Testis (tissue), 2 donors: ENCODE data around the gene IPP.

Experiments
- CTCF ChIP-seq, 3 experiments: fragments of 450-650 bp in 2 of 3; fragments of 200-600 bp in 1 of 3; sonication (generic) in 1 of 3; IDR thresholded peaks; one replicate each; pipeline ENCODE4 v1.5.1; 2016 to 2019; ENCODE audit warnings: antibody characterized with exemption in 3 of 3, mild to moderate bottlenecking in 2 of 3, moderate library complexity in 1 of 3
- POLR2A ChIP-seq: fragments of 450-650 bp; IDR thresholded peaks from one replicate; pipeline ENCODE4 v1.6.1; 2017; ENCODE audit warnings: antibody characterized with exemption, mild to moderate bottlenecking, moderate library complexity

- no peak for TF ChIP-seq CTCF (IDR thresholded peaks at IDR 0.05)
- TF ChIP-seq POLR2A = no peak
These were observed 11.3 kb downstream of the IPP start for GRCh38 chr1:45739137-45739536.
